Measurements from ENCODE around the gene C6orf132.

C6orf132 gene

GRCh38 chr6:42100029-42100901 is 42.2 kb downstream of the C6orf132 start:
- TF ChIP-seq CTCF (IDR thresholded peaks at IDR 0.05) = no peak

- TF ChIP-seq CTCF (IDR thresholded peaks at IDR 0.05) = no peak
Measured at GRCh38 chr6:42099340-42100028, 42.9 kb downstream of the C6orf132 start.

GRCh38 chr6:42095776-42096541 is 46.5 kb downstream of the C6orf132 start:
- TF ChIP-seq CTCF (IDR thresholded peaks at IDR 0.05) = no peak

- no peak for TF ChIP-seq CTCF (IDR thresholded peaks at IDR 0.05)
Measured at GRCh38 chr6:42095094-42095493, 47.3 kb downstream of the C6orf132 start.

GRCh38 chr6:42093582-42094329 is 48.7 kb downstream of the C6orf132 start:
- no peak for TF ChIP-seq CTCF (IDR thresholded peaks at IDR 0.05)

GRCh38 chr6:42091718-42092023 is 50.7 kb downstream of the C6orf132 start:
- no peak for TF ChIP-seq CTCF (IDR thresholded peaks at IDR 0.05)
